ENCODE results near the gene SND1.

GRCh38 chr7:127798769-127799372, 146.9 kb downstream of the SND1 start:
- TF ChIP-seq POLR2AphosphoS5 (IDR thresholded peaks at IDR 0.05; ENCODE audit: low read depth, low read length), result no peak
- TF ChIP-seq POLR2A (IDR thresholded peaks at IDR 0.05; ENCODE audit: low read depth, low read length), result no peak

Data from GM12892 (cell line).